Tibial nerve (tissue), 4 donors: Measurements from ENCODE around the gene MOB1A. TPM values are rescaled to one million over a fixed set of nuclear protein-coding genes. Genes with fewer than 3 reads are reported as not detected.

Experiments used
- DNase-seq, 2 donors: peaks; one replicate each; pipeline ENCODE4 v3.0.0-alpha.2; 2019; ENCODE audit warnings: low spot score in 2 of 2
- H3K27ac ChIP-seq, 4 donors: fragments of 200-600 bp; sonication (generic) in 3 of 4; one replicate each; pipeline ENCODE4 v1.5.1; 2017 to 2019; ENCODE audit warnings: mild to moderate bottlenecking in 1 of 4
- H3K27me3 ChIP-seq, 2 donors: fragments of 200-600 bp; sonication (generic) in 1 of 2; one replicate each; pipeline versions ENCODE4 v1.5.1 to v1.6.0; 2017 to 2019
- H3K36me3 ChIP-seq, 3 donors: fragments of 200-600 bp; sonication (generic); one replicate each; pipeline ENCODE4 v1.5.1; 2018 to 2019
- H3K4me1 ChIP-seq, 4 donors: fragments of 200-600 bp; sonication (generic) in 3 of 4; one replicate each; pipeline ENCODE4 v1.5.1; 2017 to 2019
- H3K4me3 ChIP-seq, 4 donors: fragments of 200-600 bp; sonication (generic) in 3 of 4; one replicate each; pipeline ENCODE4 v1.5.1; 2017 to 2019; ENCODE audit warnings: mild to moderate bottlenecking in 1 of 4, moderate library complexity in 1 of 4
- H3K9me3 ChIP-seq, 4 donors: fragments of 200-600 bp; sonication (generic) in 3 of 4; one replicate each; pipeline ENCODE4 v1.5.1; 2017 to 2019
- EP300 ChIP-seq, 2 donors: sonication (generic); formaldehyde crosslinking; IDR thresholded peaks; one replicate each; pipeline ENCODE4 v1.6.1; 2017; ENCODE audit warnings: antibody characterized with exemption in 2 of 2, mild to moderate bottlenecking in 1 of 2
- POLR2A ChIP-seq, 2 donors: fragments of 450-650 bp; IDR thresholded peaks; one replicate each; pipeline ENCODE4 v1.6.1; 2017; ENCODE audit warnings: antibody characterized with exemption in 2 of 2, mild to moderate bottlenecking in 2 of 2, moderate library complexity in 2 of 2
- WGBS, 2 donors: methylation state at CpG; one replicate each; pipeline ENCODE4 v1.1.5; 2018; 5-methylcytosine and 5-hydroxymethylcytosine counted together
- total RNA-seq, 4 donors: library from RNA; depleted of rRNA; stranded (reverse); fragments of >200 nt; gene quantifications; one replicate each; pipeline ENCODE4 v1.1.0, GENCODE V29; 2016
- TF ChIP-seq, protein P1 (sequence below), 5 experiments: fragments of 200-600 bp in 3 of 5; fragments of 450-650 bp in 2 of 5; sonication (generic) in 3 of 5; IDR thresholded peaks; one replicate each; pipeline ENCODE4 v1.5.1; 2016 to 2019; ENCODE audit warnings: antibody characterized with exemption in 5 of 5, mild to moderate bottlenecking in 3 of 5, moderate library complexity in 2 of 5

The MOB1A gene
- total RNA-seq, 4 donors from 2014 or later, result 55.3 to 69.9 (median 60.2) TPM

DNA sequence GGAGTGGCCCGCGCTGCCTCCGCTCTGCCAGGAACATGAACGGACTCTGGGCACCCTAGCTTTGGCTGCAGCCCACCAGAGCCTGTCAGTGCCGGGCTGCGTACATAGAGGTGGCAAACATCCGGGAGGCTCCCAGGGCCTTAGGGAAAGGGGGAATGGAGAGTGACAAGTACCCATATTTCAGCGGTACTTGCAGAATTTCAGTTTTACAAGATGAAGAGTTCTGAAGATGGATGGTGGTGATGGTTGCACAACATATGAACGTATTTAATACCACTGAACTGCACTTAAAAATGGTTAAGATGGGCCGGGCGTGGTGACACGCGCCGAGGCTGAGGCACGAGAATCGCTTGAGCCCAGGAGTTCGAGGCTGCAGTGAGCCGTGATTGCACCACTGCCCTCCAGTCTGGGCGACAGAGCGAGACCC, 20.6 kb upstream of the MOB1A start:
- Histone ChIP-seq H3K4me3 (peak overlapping the region; percentile 54 to 91 (median 88)), H3K27ac (peak overlapping the region in 3 of 4 donors; percentile 87 to 90 (median 90)), H3K27me3 (no peaks in the 10 kb centered on the region), H3K4me1 (peaks cover 0 to 45% (median 7%) of the 10 kb centered on the region in 4 donors), H3K36me3 (no peaks in the 10 kb centered on the region), H3K9me3 (no peaks in the 10 kb centered on the region)
- 4 to 6% methylated on average over 17 to 19 of the region's 20 CpGs for WGBS, 2 donors
- DNase-seq, result peak in 1 of 2 donors; percentile 9
- TF ChIP-seq EP300 (IDR thresholded peaks at IDR 0.05) (no peak), POLR2A (IDR thresholded peaks at IDR 0.05) (no peak)
- TF ChIP-seq, protein P1, sequence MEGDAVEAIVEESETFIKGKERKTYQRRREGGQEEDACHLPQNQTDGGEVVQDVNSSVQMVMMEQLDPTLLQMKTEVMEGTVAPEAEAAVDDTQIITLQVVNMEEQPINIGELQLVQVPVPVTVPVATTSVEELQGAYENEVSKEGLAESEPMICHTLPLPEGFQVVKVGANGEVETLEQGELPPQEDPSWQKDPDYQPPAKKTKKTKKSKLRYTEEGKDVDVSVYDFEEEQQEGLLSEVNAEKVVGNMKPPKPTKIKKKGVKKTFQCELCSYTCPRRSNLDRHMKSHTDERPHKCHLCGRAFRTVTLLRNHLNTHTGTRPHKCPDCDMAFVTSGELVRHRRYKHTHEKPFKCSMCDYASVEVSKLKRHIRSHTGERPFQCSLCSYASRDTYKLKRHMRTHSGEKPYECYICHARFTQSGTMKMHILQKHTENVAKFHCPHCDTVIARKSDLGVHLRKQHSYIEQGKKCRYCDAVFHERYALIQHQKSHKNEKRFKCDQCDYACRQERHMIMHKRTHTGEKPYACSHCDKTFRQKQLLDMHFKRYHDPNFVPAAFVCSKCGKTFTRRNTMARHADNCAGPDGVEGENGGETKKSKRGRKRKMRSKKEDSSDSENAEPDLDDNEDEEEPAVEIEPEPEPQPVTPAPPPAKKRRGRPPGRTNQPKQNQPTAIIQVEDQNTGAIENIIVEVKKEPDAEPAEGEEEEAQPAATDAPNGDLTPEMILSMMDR (IDR thresholded peaks at IDR 0.05), result no peak

DNA sequence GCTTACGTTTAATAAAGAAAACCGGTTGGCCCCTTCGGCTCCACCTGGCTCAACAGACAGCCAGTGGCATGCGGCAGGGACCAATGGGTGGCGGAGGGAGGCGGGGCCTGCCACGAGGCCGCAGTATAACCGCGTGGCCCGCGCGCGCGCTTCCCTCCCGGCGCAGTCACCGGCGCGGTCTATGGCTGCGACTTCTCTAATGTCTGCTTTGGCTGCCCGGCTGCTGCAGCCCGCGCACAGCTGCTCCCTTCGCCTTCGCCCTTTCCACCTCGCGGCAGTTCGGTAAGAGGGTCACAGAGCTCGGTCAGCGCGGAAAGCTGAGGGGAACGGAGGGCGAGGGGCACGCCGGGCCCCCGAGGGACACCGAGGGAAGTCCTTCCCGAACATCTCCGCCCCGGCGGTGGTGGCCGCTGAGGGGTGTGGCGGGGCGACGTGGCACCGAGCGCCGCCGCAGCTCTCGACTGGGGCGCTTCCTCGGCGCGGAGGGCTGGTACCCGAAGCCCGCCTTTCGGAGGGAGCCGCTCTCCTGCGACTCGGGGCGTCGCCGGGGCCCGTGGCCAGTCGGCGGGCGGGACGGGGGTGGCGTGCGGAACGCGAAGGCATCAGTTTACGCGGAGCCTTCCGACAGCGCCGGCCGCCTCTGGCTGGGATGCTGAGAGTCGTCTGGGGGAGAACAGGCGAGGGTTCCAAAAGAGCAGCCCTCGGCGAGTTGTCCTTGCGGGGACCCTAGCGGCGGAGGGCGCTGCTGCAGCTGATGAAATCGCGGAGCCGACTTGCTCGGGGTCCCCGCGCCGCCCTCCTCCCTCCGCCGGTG, 20.0 kb upstream of the MOB1A start, which contains the start of gene MTHFD2:
Gene MTHFD2 (plus strand): TSS at position 155 of the 814 bp plus-strand sequence. CDS start 27 bp downstream, at position 182.
- Histone ChIP-seq H3K36me3 (no peaks in the 10 kb centered on the region), H3K4me1 (peaks cover 0 to 43% (median 7%) of the 10 kb centered on the region in 4 donors), H3K9me3 (no peaks in the 10 kb centered on the region), H3K27ac (peak within 1 kb of the TSS; percentile 33 to 90 (median 88)), H3K4me3 (peak within 1 kb of the TSS; percentile 54 to 91 (median 88)), H3K27me3 (no peaks in the 10 kb centered on the region)
- WGBS, 2 donors, result 1 to 2% methylated on average over 38 to 70 of the region's 96 CpGs
- peak; percentile 64 to 78 for DNase-seq
- TF ChIP-seq POLR2A (IDR thresholded peaks at IDR 0.05), result peak in 1 of 2 donors; percentile 32
- TF ChIP-seq EP300 (IDR thresholded peaks at IDR 0.05), result peak in 1 of 2 donors; percentile 78
- TF ChIP-seq, protein P1 (IDR thresholded peaks at IDR 0.05), result peak; percentile 71 to 92 (median 80)

DNA sequence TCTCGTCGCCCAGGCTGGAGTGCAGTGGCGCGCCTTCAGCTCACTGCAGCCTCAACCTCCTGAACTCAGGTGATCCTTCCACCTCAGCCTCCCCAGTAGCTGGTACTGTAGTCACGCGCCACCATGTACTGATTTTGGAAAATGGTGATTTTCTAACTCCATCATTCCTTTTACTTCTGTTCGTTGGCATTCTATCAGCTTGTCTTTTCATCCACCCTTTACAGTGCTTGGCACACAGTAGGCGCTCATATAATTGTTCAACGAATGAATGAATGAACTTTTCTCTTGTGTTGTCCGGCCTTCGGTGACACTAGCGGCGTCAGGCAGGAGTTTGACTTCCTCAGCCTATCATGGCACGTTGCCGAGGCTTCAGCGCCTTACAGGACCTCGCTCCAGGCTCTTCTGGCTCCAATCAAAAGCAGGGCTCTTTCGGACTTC, 19.4 kb upstream of the MOB1A start:
- Histone ChIP-seq H3K27ac (peak overlapping the region in 3 of 4 donors; percentile 87 to 90 (median 90)), H3K9me3 (no peaks in the 10 kb centered on the region), H3K4me1 (peaks cover 0 to 42% (median 7%) of the 10 kb centered on the region in 4 donors), H3K4me3 (peak overlapping the region; percentile 54 to 91 (median 88)), H3K27me3 (no peaks in the 10 kb centered on the region), H3K36me3 (no peaks in the 10 kb centered on the region)
- 36 to 38% methylated on average over 18 of the region's 18 CpGs for WGBS, 2 donors
- TF ChIP-seq POLR2A (IDR thresholded peaks at IDR 0.05), result no peak
- no peak for TF ChIP-seq EP300 (IDR thresholded peaks at IDR 0.05)
- DNase-seq, result no peak

DNA sequence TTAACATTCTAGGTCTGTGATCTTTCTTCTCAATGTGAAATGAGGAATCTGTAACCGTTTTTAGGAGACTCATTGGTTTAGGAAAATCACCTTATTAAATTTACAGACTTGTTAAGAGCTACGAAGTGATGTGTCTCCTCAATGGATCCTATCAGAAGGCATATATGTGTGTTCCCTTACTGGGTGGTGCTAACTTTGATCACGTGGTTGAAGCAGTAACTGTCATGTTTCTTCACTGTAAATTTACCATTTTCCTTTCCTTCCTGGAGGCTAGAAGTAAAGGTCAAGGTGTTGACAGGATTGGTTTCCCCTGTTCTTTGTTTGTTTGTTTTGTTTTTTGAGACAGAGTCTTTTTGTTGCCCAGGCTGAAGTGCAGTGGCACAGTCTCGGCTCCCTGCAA, 18.4 kb upstream of the MOB1A start:
- Histone ChIP-seq H3K27me3 (no peaks in the 10 kb centered on the region), H3K4me3 (no peak overlapping the region), H3K4me1 (peaks cover 0 to 32% (median 7%) of the 10 kb centered on the region in 4 donors), H3K9me3 (no peaks in the 10 kb centered on the region), H3K27ac (no peak overlapping the region), H3K36me3 (no peaks in the 10 kb centered on the region)
- WGBS, 2 donors, result 74 to 82% methylated on average over 4 of the region's 4 CpGs
- no peak for DNase-seq
- TF ChIP-seq EP300 (IDR thresholded peaks at IDR 0.05), result no peak
- TF ChIP-seq, protein P1 (IDR thresholded peaks at IDR 0.05), result no peak
- TF ChIP-seq POLR2A (IDR thresholded peaks at IDR 0.05), result no peak

DNA sequence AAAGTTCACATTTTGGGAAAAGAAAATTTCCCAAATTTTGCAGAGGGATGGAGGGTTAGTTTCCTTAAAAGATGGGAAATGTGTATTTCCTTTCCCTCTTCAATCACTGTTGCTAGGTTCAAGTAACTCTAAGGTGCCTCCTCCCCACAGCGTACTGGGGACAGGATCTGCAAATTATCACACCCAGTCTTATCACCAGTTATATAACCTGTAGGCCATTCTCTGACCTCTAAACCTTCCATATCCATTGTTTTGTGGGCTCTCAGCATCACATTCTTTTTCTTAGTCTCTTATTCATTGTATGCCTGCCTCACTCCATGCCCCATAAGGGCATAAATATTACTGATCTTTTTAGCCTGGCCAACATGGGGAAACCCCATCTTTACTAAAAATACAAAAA, 16.1 kb upstream of the MOB1A start:
- DNase-seq, result no peak
- no peaks in the 10 kb centered on the region for H3K27me3 ChIP-seq
- H3K27ac ChIP-seq, result no peak overlapping the region
- H3K36me3 ChIP-seq, result no peaks in the 10 kb centered on the region
- WGBS, 2 donors, result 91 to 93% methylated on average over 1 of the region's 1 CpG
- H3K4me1 ChIP-seq, result peaks cover 0 to 10% (median 2%) of the 10 kb centered on the region in 4 donors
- no peak overlapping the region for H3K4me3 ChIP-seq
- TF ChIP-seq POLR2A (IDR thresholded peaks at IDR 0.05), result no peak
- TF ChIP-seq, protein P1 (IDR thresholded peaks at IDR 0.05), result no peak
- H3K9me3 ChIP-seq, result no peaks in the 10 kb centered on the region
